Mesendoderm (in vitro differentiated cells): ENCODE data around the gene CPD.

ENCODE experiments used
- DNase-seq: peaks from one replicate; pipeline ENCODE4 v3.0.0; 2013
- H2AK5ac ChIP-seq: 2 replicates; pipeline ENCODE4 v1.6.1; 2013; ENCODE audit warnings: low read length, inconsistent platforms
- H2BK120ac ChIP-seq: 2 replicates; pipeline ENCODE4 v1.6.1; 2013; ENCODE audit warnings: low read depth, mild to moderate bottlenecking, low read length, moderate library complexity, mixed read lengths
- H2BK15ac ChIP-seq: replicated peaks from 2 replicates; pipeline ENCODE4 v1.6.1; 2013; ENCODE audit warnings: low read depth, mild to moderate bottlenecking, moderate library complexity
- H2BK5ac ChIP-seq: 2 replicates; pipeline ENCODE4 v1.6.1; 2013; ENCODE audit warnings: low read length, inconsistent platforms
- H3K18ac ChIP-seq: 2 replicates; pipeline ENCODE4 v1.6.1; 2013; ENCODE audit warnings: mild to moderate bottlenecking, low read length, mixed read lengths
- H3K23ac ChIP-seq: one replicate; pipeline ENCODE4 v1.6.1; 2013; ENCODE audit warnings: low read length
- H3K27ac ChIP-seq: 2 replicates; pipeline ENCODE4 v1.5.1; 2013; ENCODE audit warnings: low read depth, mild to moderate bottlenecking, inconsistent platforms, low read length, moderate library complexity
- H3K27me3 ChIP-seq: 2 replicates; pipeline ENCODE4 v1.6.1; 2013; ENCODE audit warnings: low read length, control low read depth, mild to moderate bottlenecking, inconsistent platforms; ENCODE audit not compliant: insufficient read depth, poor library complexity
- H3K36me3 ChIP-seq: 2 replicates; pipeline ENCODE4 v1.6.1; 2013; ENCODE audit warnings: low read length, inconsistent platforms; ENCODE audit not compliant: control insufficient read depth, insufficient read depth
- H3K4ac ChIP-seq: one replicate; pipeline ENCODE4 v1.6.1; 2013; ENCODE audit warnings: low read depth, mild to moderate bottlenecking, low read length, moderate library complexity
- H3K4me1 ChIP-seq: 2 replicates; pipeline ENCODE4 v1.6.1; 2013; ENCODE audit warnings: low read depth, low read length, inconsistent platforms; ENCODE audit not compliant: control insufficient read depth
- H3K4me2 ChIP-seq: 2 replicates; pipeline ENCODE4 v1.6.1; 2013; ENCODE audit warnings: low read length
- H3K4me3 ChIP-seq: 2 replicates; pipeline ENCODE4 v1.5.1; 2013; ENCODE audit warnings: mild to moderate bottlenecking, low read length
- H3K56ac ChIP-seq: one replicate; pipeline ENCODE4 v1.6.1; 2013; ENCODE audit warnings: low read length
- H3K79me1 ChIP-seq: 2 replicates; pipeline ENCODE4 v1.6.1; 2013; ENCODE audit warnings: low read length, inconsistent platforms
- H3K79me2 ChIP-seq: 2 replicates; pipeline ENCODE4 v1.6.1; 2013; ENCODE audit warnings: mild to moderate bottlenecking, low read length; ENCODE audit not compliant: control insufficient read depth, insufficient read depth
- H3K9ac ChIP-seq: 2 replicates; pipeline ENCODE4 v1.6.1; 2013; ENCODE audit warnings: low read length, inconsistent platforms
- H4K5ac ChIP-seq: one replicate; pipeline ENCODE4 v1.6.1; 2013; ENCODE audit warnings: low read length
- H4K8ac ChIP-seq: one replicate; pipeline ENCODE4 v1.6.1; 2013; ENCODE audit warnings: low read depth, mild to moderate bottlenecking, control low read depth, low read length, moderate library complexity
- WGBS: extraction: QIAGEN DNeasy Blood & Tissue Kit; methylation state at CpG from one replicate; pipeline ENCODE4 v1.1.7; 2013; ENCODE audit warnings: low lambda C conversion rate, missing lambda C conversion rate; ENCODE audit not compliant: insufficient coverage; ENCODE audit errors: extremely low coverage; 5-methylcytosine and 5-hydroxymethylcytosine counted together

Gene CPD

DNA sequence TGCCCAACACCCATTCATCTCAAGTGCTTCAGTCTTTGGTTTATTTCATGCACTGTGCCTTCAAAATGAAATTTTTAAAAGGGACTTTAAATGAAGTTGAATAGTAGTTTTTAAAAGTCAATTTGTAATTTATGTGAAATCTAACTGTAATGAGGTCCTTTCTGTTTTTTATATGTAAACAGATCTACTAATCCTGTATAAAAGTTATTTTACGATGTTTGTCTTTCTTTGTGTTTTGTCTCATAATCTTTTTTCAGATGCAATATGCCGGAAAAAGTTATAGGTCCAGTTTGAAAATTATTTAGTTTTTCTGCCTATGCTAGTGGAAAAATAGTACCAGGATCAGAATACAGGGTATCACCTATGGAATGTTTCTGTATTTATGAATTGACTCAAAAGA lies 89.7 kb downstream of the CPD start:
- Histone ChIP-seq H3K4ac (no peak overlapping the region), H4K5ac (no peak overlapping the region), H3K56ac (no peak overlapping the region), H3K4me1 (no peaks in the 10 kb centered on the region), H3K4me2 (no peak overlapping the region), H3K79me1 (no peaks in the 10 kb centered on the region), H2BK120ac (no peak overlapping the region), H3K4me3 (no peak overlapping the region), H4K8ac (no peak overlapping the region), H3K23ac (no peak overlapping the region), H2BK15ac (no peak overlapping the region), H3K18ac (no peak overlapping the region), H2BK5ac (no peak overlapping the region), H3K9ac (no peak overlapping the region), H3K36me3 (no peaks in the 10 kb centered on the region), H3K27ac (no peak overlapping the region), H3K79me2 (no peaks in the 10 kb centered on the region), H3K27me3 (no peaks in the 10 kb centered on the region), H2AK5ac (no peak overlapping the region)
- no peak for DNase-seq
- WGBS = no CpG with 5 or more reads among the region's 2 CpGs

DNA sequence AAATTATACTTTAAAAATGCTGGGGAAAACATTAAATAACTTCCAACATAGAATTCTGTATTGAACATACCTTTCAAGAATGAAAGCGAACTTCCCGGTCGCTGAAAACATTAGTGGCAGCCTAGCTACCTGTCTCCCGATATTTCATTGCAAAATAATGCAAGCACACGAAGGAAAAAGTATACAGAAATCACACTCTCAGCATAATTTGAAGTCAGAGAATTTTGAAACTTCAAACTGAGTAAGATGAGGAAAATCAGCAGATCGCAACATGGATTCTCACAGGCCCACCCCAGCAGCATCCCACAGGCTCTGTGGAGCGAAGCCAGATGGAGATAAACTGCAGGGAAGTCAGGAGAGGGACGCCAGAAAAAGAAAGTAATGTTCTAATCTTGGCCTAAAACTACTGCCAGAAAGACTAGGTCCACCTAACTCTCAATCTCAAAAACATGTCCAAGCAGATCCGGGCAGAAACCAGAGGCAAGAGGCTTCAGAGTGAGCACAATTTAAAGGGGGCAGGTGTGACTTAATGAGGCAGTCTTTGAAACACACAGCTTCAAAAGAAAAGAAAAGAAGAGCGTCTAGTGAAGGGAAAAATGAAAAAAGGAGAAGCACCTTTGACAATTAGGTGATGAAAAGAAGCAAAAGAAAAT lies 93.6 kb downstream of the CPD start:
- no peak overlapping the region for H2AK5ac ChIP-seq
- H3K36me3 ChIP-seq = no peaks in the 10 kb centered on the region
- DNase-seq = no peak
- H3K4me2 ChIP-seq = no peak overlapping the region
- no peak overlapping the region for H4K5ac ChIP-seq
- no peak overlapping the region for H3K27ac ChIP-seq
- H2BK5ac ChIP-seq = no peak overlapping the region
- no peak overlapping the region for H4K8ac ChIP-seq
- H3K9ac ChIP-seq = no peak overlapping the region
- no peak overlapping the region for H3K56ac ChIP-seq
- H3K4ac ChIP-seq = no peak overlapping the region
- H3K27me3 ChIP-seq = no peaks in the 10 kb centered on the region
- no peak overlapping the region for H2BK15ac ChIP-seq
- no peaks in the 10 kb centered on the region for H3K79me1 ChIP-seq
- WGBS = no CpG with 5 or more reads among the region's 10 CpGs
- no peaks in the 10 kb centered on the region for H3K79me2 ChIP-seq
- H3K4me3 ChIP-seq = no peak overlapping the region
- no peak overlapping the region for H2BK120ac ChIP-seq
- H3K23ac ChIP-seq = no peak overlapping the region
- peaks cover 1% of the 10 kb centered on the region for H3K4me1 ChIP-seq
- no peak overlapping the region for H3K18ac ChIP-seq

DNA sequence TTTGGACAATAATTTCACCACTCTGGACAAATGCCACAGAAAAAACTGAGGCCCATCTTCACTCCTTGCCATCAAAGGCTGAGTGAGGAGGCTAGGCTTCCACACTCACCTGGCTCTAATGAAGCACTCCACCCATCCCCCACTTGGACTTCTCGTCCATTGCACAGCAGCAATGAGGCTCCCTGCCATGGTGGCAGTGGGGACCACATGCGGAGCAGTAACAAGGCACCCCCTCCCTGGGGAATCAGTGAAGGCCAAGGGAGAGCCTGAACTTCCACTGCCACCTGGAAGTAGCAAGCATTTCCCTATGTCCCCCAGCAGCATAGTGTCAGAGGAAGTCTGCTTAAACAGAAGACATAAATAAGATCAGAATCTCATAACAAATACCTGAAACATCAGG lies 96.5 kb downstream of the CPD start:
- no peak overlapping the region for H3K56ac ChIP-seq
- no peaks in the 10 kb centered on the region for H3K36me3 ChIP-seq
- H3K4me1 ChIP-seq = peaks cover 1% of the 10 kb centered on the region
- H3K79me2 ChIP-seq = peaks cover 10% of the 10 kb centered on the region
- H4K5ac ChIP-seq = no peak overlapping the region
- H2BK15ac ChIP-seq = no peak overlapping the region
- H3K9ac ChIP-seq = no peak overlapping the region
- DNase-seq = no peak
- no peak overlapping the region for H3K27ac ChIP-seq
- no CpG with 5 or more reads among the region's 2 CpGs for WGBS
- H2AK5ac ChIP-seq = no peak overlapping the region
- no peak overlapping the region for H2BK120ac ChIP-seq
- no peak overlapping the region for H3K4ac ChIP-seq
- peak overlapping the region; percentile 53 for H3K23ac ChIP-seq
- no peak overlapping the region for H3K4me3 ChIP-seq
- no peak overlapping the region for H3K18ac ChIP-seq
- H2BK5ac ChIP-seq = no peak overlapping the region
- no peaks in the 10 kb centered on the region for H3K79me1 ChIP-seq
- no peaks in the 10 kb centered on the region for H3K27me3 ChIP-seq
- no peak overlapping the region for H3K4me2 ChIP-seq
- H4K8ac ChIP-seq = no peak overlapping the region

DNA sequence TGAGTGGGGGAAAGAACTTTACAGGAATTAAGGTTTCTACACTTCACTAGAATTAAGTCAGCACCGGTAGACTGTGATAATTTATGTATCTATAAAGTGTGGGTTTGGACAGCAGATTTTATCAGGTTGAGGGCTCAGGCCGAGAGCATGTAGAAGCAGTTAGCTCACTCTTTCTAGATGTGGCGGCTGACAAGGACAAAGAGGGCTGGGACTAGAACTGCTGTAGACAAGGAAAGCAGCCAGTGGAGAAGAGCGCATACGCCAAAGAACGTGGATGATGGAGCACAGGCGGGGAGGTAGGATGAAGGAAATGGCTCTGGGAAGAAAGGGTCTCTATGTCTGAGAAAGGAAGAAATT lies 98.0 kb downstream of the CPD start:
- WGBS = no CpG with 5 or more reads among the region's 7 CpGs
- H4K5ac ChIP-seq = peak overlapping the region; percentile 84
- no peak overlapping the region for H2AK5ac ChIP-seq
- no peak overlapping the region for H2BK120ac ChIP-seq
- H3K56ac ChIP-seq = peak overlapping the region; percentile 86
- H3K9ac ChIP-seq = peak overlapping the region; percentile 67
- H3K79me1 ChIP-seq = no peaks in the 10 kb centered on the region
- H3K4me2 ChIP-seq = peak overlapping the region; percentile 42
- no peak overlapping the region for H3K18ac ChIP-seq
- no peak for DNase-seq
- no peak overlapping the region for H2BK15ac ChIP-seq
- H3K4me1 ChIP-seq = peaks cover 1% of the 10 kb centered on the region
- peak overlapping the region; percentile 13 for H3K4me3 ChIP-seq
- H3K4ac ChIP-seq = peak overlapping the region; percentile 41
- no peak overlapping the region for H2BK5ac ChIP-seq
- H3K36me3 ChIP-seq = no peaks in the 10 kb centered on the region
- H3K27ac ChIP-seq = no peak overlapping the region
- H3K79me2 ChIP-seq = peaks cover 10% of the 10 kb centered on the region
- H3K23ac ChIP-seq = no peak overlapping the region
- H4K8ac ChIP-seq = peak overlapping the region; percentile 97
- no peaks in the 10 kb centered on the region for H3K27me3 ChIP-seq

DNA sequence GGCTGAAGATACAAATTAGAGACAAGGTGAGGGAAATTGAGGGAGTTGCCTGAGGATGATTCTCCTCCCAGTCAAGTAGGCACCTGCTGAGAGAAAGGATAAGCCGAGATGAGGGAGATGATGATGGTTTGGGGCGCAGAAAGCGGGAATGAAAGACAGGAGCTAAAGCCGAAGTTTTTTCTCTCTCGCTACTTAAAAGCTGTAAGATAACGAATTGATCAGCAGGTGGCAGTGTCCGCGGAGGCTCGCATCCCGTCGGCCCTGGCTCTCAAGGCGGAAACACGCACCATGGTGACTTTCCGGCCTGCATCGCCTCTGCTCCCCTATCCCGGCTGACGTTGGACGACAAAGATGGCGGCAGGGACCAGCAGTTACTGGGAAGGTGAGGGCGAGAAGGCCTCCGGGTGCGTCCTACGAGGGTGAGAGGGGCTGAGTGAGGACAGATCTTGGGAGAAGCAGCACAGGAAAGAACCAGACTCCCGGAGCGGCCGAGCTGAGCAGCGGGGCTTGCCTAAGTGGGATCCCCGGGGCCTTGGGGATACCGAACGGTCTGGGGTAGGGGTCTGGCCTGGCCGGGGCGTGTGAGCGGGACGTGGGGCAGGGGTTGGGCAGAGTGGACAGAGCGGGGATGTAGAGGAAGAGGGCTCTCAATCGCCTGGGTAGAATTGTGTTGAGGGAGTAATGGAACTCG lies 98.5 kb downstream of the CPD start, which contains the start of gene GOSR1:
GOSR1 (plus strand) TSS at position 326 of the 691 bp plus-strand sequence; CDS start at position 352, 26 bp downstream.
- H2BK15ac ChIP-seq = no peak within 1 kb of the TSS
- no peaks in the 10 kb centered on the region for H3K79me1 ChIP-seq
- peak within 1 kb of the TSS; percentile 95 for H3K9ac ChIP-seq
- H3K23ac ChIP-seq = peak within 1 kb of the TSS; percentile 66
- peaks cover 10% of the 10 kb centered on the region for H3K79me2 ChIP-seq
- no peaks in the 10 kb centered on the region for H3K36me3 ChIP-seq
- no peak within 1 kb of the TSS for H2BK120ac ChIP-seq
- peak within 1 kb of the TSS; percentile 97 for H4K8ac ChIP-seq
- WGBS = no CpG with 5 or more reads among the region's 37 CpGs
- peak within 1 kb of the TSS; percentile 65 for H3K4me3 ChIP-seq
- peak within 1 kb of the TSS; percentile 84 for H4K5ac ChIP-seq
- no peak within 1 kb of the TSS for H2AK5ac ChIP-seq
- peak; percentile 97 for DNase-seq
- H3K4me2 ChIP-seq = peak within 1 kb of the TSS; percentile 42
- no peaks in the 10 kb centered on the region for H3K27me3 ChIP-seq
- peak within 1 kb of the TSS; percentile 74 for H2BK5ac ChIP-seq
- peak within 1 kb of the TSS; percentile 86 for H3K4ac ChIP-seq
- peak within 1 kb of the TSS; percentile 96 for H3K56ac ChIP-seq
- H3K27ac ChIP-seq = no peak within 1 kb of the TSS
- H3K18ac ChIP-seq = peak within 1 kb of the TSS; percentile 42
- peaks cover 1% of the 10 kb centered on the region for H3K4me1 ChIP-seq
